22Rv1 (cell line): ENCODE data around the gene KLF13.

Experiments
- H3K27ac ChIP-seq: fragments of 450-650 bp; 2 replicates; pipeline ENCODE4 v1.5.1; 2017
- ZFX ChIP-seq: fragments of 450-650 bp; IDR thresholded peaks from 2 replicates; pipeline ENCODE4 v1.6.1; 2017; ENCODE audit warnings: antibody characterized with exemption, borderline replicate concordance
- TF ChIP-seq, protein P1 (sequence below): fragments of 450-650 bp; IDR thresholded peaks from 2 replicates; pipeline ENCODE4 v1.5.1; 2017; ENCODE audit warnings: mild to moderate bottlenecking

KLF13 gene

DNA sequence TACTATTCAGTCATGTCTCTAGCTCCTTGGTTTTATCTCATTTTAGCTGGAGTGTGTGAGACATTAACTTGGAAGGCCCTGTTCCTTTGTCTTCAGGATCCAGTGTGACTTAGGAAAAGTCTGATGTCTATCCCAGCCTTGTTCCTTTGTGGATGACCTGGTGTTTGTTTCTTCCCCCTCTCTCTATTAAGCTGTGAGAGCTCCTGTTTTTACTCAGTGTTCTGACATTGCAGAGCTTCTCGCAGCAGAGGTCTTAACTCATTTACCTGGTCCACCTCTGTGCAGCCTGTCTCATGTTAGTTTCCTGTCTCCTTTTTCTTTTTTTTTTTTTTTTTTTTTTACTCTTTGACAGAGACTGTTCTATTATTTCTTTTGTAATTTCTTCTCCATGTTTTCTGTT is 43.1 kb downstream of the KLF13 start:
- TF ChIP-seq, protein P1, sequence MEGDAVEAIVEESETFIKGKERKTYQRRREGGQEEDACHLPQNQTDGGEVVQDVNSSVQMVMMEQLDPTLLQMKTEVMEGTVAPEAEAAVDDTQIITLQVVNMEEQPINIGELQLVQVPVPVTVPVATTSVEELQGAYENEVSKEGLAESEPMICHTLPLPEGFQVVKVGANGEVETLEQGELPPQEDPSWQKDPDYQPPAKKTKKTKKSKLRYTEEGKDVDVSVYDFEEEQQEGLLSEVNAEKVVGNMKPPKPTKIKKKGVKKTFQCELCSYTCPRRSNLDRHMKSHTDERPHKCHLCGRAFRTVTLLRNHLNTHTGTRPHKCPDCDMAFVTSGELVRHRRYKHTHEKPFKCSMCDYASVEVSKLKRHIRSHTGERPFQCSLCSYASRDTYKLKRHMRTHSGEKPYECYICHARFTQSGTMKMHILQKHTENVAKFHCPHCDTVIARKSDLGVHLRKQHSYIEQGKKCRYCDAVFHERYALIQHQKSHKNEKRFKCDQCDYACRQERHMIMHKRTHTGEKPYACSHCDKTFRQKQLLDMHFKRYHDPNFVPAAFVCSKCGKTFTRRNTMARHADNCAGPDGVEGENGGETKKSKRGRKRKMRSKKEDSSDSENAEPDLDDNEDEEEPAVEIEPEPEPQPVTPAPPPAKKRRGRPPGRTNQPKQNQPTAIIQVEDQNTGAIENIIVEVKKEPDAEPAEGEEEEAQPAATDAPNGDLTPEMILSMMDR = no peak
- no peak for TF ChIP-seq ZFX
- H3K27ac ChIP-seq = no peak overlapping the region

GRCh38 chr15:31371520-31372240 is 45.0 kb downstream of the KLF13 start:
- H3K27ac ChIP-seq = no peak overlapping the region
- TF ChIP-seq, protein P1 = no peak
- no peak for TF ChIP-seq ZFX

- no peak overlapping the region for H3K27ac ChIP-seq
Observed at GRCh38 chr15:31372635-31373091, 46.0 kb downstream of the KLF13 start.

GRCh38 chr15:31373096-31373865 is 46.6 kb downstream of the KLF13 start:
- H3K27ac ChIP-seq = no peak overlapping the region
- TF ChIP-seq ZFX = no peak
- TF ChIP-seq, protein P1 = no peak

More at GRCh38 chr15:31372635-31373091, 46.0 kb downstream of the KLF13 start:
- TF ChIP-seq, protein P1 = no peak
- TF ChIP-seq ZFX = no peak

- TF ChIP-seq, protein P1 = no peak
- TF ChIP-seq ZFX = no peak
Observed at GRCh38 chr15:31373970-31374369, 47.3 kb downstream of the KLF13 start.

GRCh38 chr15:31374489-31374888 is 47.9 kb downstream of the KLF13 start:
- TF ChIP-seq ZFX = no peak
- TF ChIP-seq, protein P1 = no peak
- H3K27ac ChIP-seq = no peak overlapping the region

More at GRCh38 chr15:31373970-31374369, 47.3 kb downstream of the KLF13 start:
- H3K27ac ChIP-seq = no peak overlapping the region

DNA sequence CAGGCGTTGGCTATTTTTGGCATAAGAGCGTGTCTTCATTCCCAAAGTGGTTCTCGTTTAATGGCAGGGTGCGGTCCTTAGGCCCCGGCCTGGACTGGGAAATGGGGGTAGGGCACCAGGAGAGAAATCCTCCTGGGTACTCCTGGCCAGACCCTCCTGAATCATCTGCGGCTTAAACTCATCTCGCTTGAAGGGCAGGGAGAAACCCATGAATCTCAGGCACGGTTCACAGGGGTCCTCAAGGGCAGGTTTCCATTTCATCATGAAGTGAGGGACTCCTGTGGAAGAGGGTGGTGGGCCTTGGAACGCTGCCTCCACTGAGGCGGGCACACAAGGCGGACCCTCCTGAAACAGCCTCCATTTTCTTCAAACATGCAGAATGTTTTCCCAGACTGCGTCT is 48.4 kb downstream of the KLF13 start:
- H3K27ac ChIP-seq = no peak overlapping the region
- TF ChIP-seq ZFX = no peak
- TF ChIP-seq, protein P1 = no peak
